ENCODE data around the gene GPR37L1. TPM values are rescaled to one million over a fixed set of nuclear protein-coding genes. Genes with fewer than 3 reads are reported as not detected.

GPR37L1 gene
- total RNA-seq, 6 experiments from 2014 or later: 0.12 to 0.49 (median 0.12) TPM; not detected in 2

- H3K4me3 ChIP-seq: no peak overlapping the region
- peak overlapping the region; percentile 37 to 68 (median 53) for H3K27ac ChIP-seq
- H3K27me3 ChIP-seq: no peaks in the 10 kb centered on the region
- peaks cover 0 to 32% (median 14%) of the 10 kb centered on the region in 4 donors for H3K4me1 ChIP-seq
- intact Hi-C loops (cut with DNase I): no loop called here
- no CpG with 5 or more reads among the region's 5 CpGs for WGBS (ENCODE audit: insufficient coverage, low coverage, low lambda C conversion rate, missing lambda C conversion rate)
- no peaks in the 10 kb centered on the region for H3K36me3 ChIP-seq
- peak; percentile 86 to 90 (median 87) for DNase-seq
- H3K9me3 ChIP-seq: no peaks in the 10 kb centered on the region
- TF ChIP-seq POLR2A (IDR thresholded peaks at IDR 0.05) (no peak), CTCF (IDR thresholded peaks at IDR 0.05) (no peak)
- ATAC-seq: peak; percentile 73 to 84 (median 76)
Measured at GRCh38 chr1:202112859-202113689, 9.6 kb upstream of the GPR37L1 start.

DNA sequence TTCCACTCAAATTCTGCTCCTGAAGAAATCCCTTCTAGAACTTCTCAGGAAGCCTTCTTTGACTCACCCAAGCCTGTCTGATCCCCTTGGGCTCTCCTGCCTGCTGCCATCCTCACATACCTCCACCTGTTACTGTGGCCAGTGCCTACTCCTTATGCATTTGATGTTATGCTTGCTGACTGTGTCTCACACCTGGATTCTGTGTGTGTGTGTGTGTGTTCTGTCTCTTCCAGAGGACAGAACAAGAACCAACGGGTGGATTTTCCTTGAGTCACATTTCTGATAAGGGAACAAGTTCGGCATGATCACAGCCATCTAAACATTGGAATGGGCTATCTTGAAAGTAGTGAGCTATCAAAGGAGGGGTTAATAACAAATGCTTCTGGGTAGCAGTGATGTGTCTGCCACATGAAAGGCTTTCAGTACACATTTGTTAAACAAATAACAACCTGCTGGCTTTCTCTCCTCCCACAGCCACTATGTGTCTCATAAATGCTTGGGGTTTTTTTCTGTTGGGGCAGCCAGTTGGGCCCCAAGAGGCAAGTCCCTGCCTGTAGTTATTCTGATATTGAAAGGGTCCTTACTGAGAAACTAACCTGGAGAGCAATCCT, 8.9 kb upstream of the GPR37L1 start:
- TF ChIP-seq POLR2A (IDR thresholded peaks at IDR 0.05): no peak
- TF ChIP-seq CTCF (IDR thresholded peaks at IDR 0.05): no peak
- peaks cover 0 to 32% (median 14%) of the 10 kb centered on the region in 4 donors for H3K4me1 ChIP-seq
- WGBS (ENCODE audit: insufficient coverage, low coverage, low lambda C conversion rate, missing lambda C conversion rate): 46% methylated on average over 2 of the region's 2 CpGs
- H3K36me3 ChIP-seq: no peaks in the 10 kb centered on the region
- no peaks in the 10 kb centered on the region for H3K27me3 ChIP-seq
- no peak overlapping the region for H3K4me3 ChIP-seq
- no peaks in the 10 kb centered on the region for H3K9me3 ChIP-seq
- H3K27ac ChIP-seq: peak overlapping the region; percentile 37 to 68 (median 53)
- intact Hi-C loops (cut with DNase I): no loop called here
- ATAC-seq (peak in 1 of 4 donors; percentile 18), DNase-seq (no peak)

GRCh38 chr1:202116287-202116686, 6.4 kb upstream of the GPR37L1 start:
- Histone ChIP-seq H3K9me3 (no peaks in the 10 kb centered on the region), H3K4me1 (peaks cover 0 to 27% (median 13%) of the 10 kb centered on the region in 4 donors), H3K27ac (no peak overlapping the region), H3K4me3 (no peak overlapping the region), H3K27me3 (no peaks in the 10 kb centered on the region), H3K36me3 (no peaks in the 10 kb centered on the region)
- WGBS (ENCODE audit: insufficient coverage, low coverage, low lambda C conversion rate, missing lambda C conversion rate): 97% methylated on average over 6 of the region's 8 CpGs
- TF ChIP-seq POLR2A (IDR thresholded peaks at IDR 0.05) (no peak), CTCF (IDR thresholded peaks at IDR 0.05) (no peak)
- DNase-seq (no peak), ATAC-seq (no peak)
- intact Hi-C loops (cut with DNase I): no loop called here

DNA sequence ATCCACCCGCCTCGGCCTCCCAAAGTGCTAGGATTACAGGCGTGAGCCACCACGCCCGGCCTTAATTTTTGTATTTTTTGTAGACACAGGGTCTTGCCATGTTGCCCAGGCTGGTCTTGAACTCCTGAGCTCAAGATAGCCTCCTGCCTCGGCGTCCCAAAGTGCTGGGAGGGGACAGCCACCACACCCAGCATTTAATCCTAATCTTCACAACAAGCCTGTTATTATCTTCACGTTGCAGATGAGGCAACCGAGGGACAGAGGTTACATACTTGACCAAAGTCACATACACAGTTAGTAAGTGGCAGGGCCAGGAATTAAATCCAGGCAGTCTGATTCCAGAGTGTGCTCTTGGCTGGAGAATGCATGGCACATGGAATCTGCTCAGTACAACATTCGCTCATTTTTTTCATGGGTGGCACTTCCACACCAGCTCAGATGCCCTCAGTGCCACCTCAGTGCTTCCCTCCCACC, 4.8 kb upstream of the GPR37L1 start:
- ATAC-seq (peak; percentile 65 to 72 (median 67)), DNase-seq (peak in 1 of 3 donors; percentile 78)
- 21% methylated on average over 6 of the region's 10 CpGs for WGBS (ENCODE audit: insufficient coverage, low coverage, low lambda C conversion rate, missing lambda C conversion rate)
- no peak overlapping the region for H3K4me3 ChIP-seq
- peak overlapping the region; percentile 30 to 42 (median 42) for H3K27ac ChIP-seq
- no peaks in the 10 kb centered on the region for H3K27me3 ChIP-seq
- H3K9me3 ChIP-seq: no peaks in the 10 kb centered on the region
- TF ChIP-seq CTCF (IDR thresholded peaks at IDR 0.05): no peak
- TF ChIP-seq POLR2A (IDR thresholded peaks at IDR 0.05): peak; percentile 14
- peaks cover 0 to 23% (median 10%) of the 10 kb centered on the region in 4 donors for H3K4me1 ChIP-seq
- no peaks in the 10 kb centered on the region for H3K36me3 ChIP-seq
- intact Hi-C loops (cut with DNase I): loop anchor here in 1 of 2 donors (2.0 kb wide), 1 partner anchor 111 kb away; no protein-coding TSS in a partner anchor

Data from right lobe of liver (tissue), 6 donors.